SIG-M5 treated with dmso at 0.1 percent for 504 hours (cell line): ENCODE measurements around the gene TRAF3.

Experiments
- DNase-seq: peaks from one replicate; lab custom pipeline; 2025; ENCODE audit not compliant: unreplicated experiment; lab: John Stamatoyannopoulos, UW

TRAF3 gene

GRCh38 chr14:102931580-102932285, 154.5 kb downstream of the TRAF3 start:
- no peak for DNase-seq

DNA sequence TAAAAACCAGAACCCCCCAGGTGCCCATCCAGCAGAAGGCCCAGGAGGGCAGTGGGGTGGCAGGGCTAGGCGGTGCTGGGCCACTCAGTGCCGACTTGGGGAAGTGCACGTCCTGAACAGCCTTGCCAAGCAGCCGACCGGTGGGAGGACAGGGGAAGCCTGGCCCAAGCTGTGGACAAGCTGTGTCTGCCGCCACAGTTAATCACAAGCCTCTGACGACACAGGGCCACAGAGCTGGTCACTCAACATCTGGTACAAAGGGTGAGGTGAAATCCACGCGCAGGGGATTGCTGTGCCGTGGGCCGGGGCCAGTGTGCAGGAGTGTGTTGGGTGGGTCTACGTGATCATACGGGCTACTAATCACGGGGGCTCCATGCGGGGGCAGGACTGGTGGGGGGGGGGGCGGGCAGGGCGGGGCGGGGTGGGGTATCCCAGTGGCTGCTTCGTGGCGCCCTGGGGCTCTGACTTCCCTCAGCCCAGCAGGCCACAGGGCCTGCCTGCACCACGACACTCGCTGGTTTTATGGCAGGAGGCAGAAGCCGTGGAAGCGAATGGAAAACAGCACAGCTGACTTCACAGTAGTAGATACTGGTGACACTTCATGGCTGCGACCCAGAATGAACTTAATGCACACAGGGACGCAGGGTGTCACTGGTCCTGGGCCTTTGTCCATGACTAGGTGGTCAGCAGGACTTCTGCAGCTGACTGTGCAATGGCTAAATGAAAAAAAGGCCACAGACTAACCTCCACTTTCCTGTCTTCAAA, 155.4 kb downstream of the TRAF3 start:
- DNase-seq, result no peak

DNA sequence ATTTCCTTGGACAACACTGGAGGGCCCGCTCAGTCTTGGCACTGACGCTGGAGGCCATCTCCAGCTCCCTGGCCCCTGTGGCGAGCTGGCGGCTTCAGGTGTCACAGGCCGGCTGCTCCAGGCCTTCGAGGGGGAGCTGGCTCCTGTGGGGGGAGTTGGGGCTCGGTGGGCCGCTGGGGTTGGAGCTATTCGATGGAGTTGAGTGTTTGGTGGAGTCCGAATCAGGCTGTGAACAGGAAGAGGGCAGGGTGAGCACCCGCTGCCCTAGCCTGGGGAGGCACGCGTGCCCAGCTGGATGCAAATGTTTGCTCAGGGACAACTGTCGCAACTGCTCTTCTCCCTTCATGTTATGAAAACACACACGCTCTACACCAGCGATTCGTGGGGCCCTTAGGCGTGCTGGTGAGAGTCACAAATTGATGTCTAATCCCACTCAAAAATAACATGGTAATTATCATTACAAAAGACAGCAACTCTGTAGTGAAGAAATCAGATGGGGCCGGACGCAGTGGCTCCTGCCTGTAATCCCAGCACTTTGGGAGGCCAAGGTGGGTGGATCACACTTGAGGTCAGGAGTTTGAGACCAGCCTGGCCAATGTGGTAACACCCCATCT, 156.5 kb downstream of the TRAF3 start:
- no peak for DNase-seq

- no peak for DNase-seq
Measured at GRCh38 chr14:102935756-102936155, 158.5 kb downstream of the TRAF3 start.

- no peak for DNase-seq
Measured at GRCh38 chr14:102937331-102938175, 160.3 kb downstream of the TRAF3 start.

DNA sequence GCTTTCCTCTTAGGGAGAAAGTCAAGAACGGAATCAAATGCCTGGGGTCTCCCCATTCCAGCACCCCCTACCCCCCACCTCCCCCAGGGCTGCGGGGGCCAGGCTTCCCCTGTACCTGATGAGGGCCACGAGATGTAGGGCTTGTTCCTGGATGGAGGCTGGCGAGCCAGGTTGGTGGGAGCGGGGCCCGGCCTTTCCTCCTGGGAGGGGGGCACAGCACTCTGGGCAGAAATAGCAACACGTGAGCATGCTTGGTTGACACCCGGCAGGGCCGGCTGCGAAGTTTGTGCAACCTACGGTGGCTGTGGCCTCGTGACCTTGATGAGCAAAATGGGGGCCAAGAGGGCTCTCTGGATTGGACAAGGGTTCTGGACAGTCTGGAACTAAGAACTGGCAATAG, 160.9 kb downstream of the TRAF3 start:
- DNase-seq, result no peak

GRCh38 chr14:102939329-102939728, 162.1 kb downstream of the TRAF3 start:
- DNase-seq, result no peak

- DNase-seq, result no peak
Measured at GRCh38 chr14:102939820-102940561, 162.7 kb downstream of the TRAF3 start.

GRCh38 chr14:102940729-102941362, 163.6 kb downstream of the TRAF3 start:
- no peak for DNase-seq

DNA sequence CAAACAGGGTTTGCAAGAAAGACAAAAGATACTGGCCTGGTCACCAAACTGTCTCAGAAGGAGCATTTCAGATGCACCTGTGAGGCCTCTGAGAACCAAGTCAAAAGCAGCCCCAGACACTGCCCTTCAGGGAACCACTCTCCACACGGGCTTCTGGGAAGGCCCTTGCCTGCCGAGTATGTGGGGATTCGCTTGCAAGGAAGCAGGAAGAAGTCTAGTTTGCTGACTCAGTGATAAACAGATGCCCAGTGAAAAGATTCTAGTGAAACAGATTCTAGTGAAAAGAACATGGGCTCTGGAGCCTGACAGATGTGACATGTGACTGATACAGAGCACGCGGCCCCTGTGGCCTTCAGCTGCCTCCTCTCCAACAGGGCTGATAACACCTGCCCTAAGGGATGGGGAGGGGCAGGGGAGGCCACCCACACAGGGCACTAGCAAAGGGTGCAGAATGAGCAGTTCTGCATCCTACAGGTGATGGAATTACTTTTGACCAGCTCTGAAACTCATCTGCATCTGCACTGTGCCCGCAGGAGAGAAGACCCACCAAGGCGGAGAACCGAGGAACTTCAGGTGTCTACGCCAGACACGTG, 164.3 kb downstream of the TRAF3 start:
- DNase-seq, result no peak

DNA sequence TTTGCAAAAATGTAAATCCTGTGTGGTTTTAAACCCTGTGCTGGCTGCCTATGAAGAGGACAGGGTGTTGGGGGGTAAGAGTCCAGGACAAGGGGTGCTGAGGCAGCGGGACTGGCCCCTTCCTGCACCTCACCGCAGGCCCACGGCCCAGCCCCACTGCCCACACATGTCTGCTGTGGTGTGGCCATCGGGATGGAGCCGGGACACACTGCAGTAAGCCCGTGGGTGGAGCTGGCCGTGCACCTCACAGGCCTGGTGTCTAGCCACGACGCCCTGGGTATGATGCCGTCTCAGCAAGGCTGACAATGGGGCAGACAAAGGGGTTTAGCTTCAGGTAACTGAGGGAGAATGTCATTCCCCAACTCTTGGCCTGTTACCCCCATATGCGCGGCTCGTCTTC, 164.8 kb downstream of the TRAF3 start:
- DNase-seq, result no peak

DNA sequence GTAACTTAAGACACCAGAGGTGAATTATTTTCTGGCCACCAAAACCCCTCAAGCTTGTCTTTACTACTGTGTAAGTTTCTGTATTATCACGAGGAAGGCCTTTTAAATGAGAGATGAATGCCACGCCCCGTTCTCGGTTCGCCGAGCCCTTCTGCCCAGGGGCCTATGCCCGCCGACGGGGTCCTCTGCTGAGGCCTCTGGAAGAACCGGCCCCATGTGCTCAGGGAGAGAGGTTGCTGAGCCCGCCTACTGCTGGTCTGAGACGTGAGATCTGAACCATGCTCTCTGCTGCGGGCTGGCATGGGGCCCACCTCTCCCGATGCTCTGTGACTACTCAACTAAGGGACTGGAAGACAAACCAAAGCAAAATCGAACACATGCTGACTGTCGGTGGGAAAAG, 166.2 kb downstream of the TRAF3 start:
- DNase-seq, result no peak

DNA sequence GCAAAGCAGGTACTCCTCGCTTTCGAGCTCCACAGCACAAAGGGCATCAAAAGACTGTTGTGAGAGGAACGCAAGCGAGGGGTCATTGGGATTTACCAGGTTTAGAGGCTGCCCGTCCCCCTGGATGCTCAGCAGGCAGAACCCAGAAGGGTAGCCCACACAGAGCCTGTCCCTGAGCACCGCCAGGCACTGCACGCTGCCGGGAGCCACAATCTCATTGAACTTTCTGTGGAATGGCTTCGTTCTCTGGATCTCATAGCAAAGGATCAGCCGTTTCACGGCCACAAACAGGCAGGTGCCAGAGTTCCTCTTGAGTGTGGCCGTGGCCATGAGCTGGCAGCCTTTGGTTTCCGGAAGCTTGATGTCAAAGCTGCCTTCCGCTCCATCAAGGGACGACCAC, 166.7 kb downstream of the TRAF3 start:
- DNase-seq, result no peak

- DNase-seq, result no peak
Measured at GRCh38 chr14:102944448-102945330, 167.4 kb downstream of the TRAF3 start.

DNA sequence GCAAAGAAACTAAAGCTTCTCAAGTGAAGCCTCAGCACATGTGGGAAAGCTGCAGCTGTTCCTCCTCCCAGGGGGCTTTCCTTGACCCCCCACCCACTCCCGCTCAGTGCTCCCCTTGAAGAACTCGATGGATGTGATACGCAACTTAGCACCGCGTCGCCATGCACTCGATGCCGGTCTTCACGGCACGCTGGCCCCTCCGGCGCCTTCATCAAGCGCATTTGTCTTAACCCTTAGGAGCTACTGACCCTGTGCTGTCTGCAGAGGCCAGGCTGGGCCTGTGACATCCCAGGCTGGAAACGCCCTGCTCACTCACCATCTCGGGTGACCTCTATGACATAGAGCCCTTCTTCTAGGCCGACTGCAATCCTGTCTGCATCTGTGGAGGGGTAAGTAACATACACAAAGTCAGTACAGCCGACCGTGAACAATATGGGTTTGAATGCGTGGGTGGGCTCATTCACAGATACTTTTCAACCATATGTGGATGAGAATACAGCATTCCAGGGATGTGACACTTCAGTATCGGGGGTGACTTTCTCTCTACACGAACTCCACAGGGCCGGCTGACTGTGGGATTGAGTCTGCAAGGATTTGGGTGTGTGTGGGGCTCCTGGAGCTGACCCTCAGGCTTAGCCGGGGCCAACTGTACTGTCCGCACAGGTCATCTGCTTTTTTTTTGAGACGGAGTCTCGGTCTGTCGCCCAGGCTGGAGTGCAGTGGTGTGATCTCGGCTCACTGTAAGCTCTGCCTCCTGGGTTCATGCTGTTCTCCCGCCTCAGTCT, 168.3 kb downstream of the TRAF3 start:
- DNase-seq, result no peak

GRCh38 chr14:102947321-102948103, 170.3 kb downstream of the TRAF3 start:
- DNase-seq, result no peak

- no peak for DNase-seq
Measured at GRCh38 chr14:102948698-102949061, 171.4 kb downstream of the TRAF3 start.
